LNCAP (cell line): ENCODE data around the gene CCDC195.

Experiments used
- TF ChIP-seq, protein P1 (sequence below): fragments of 450-650 bp; IDR thresholded peaks from 2 replicates; pipeline ENCODE4 v1.5.1; 2017; ENCODE audit warnings: mild to moderate bottlenecking

The CCDC195 gene, protein sequence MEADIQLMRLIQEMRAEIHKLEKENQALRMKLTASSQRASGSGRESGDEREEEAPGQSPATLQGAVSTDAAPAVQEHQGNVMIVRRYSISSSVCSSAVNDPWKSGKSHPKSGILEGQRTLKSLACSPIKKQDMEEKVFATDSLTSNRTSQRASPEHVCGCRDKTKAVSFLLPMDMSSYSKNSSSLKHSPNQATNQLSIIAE

DNA sequence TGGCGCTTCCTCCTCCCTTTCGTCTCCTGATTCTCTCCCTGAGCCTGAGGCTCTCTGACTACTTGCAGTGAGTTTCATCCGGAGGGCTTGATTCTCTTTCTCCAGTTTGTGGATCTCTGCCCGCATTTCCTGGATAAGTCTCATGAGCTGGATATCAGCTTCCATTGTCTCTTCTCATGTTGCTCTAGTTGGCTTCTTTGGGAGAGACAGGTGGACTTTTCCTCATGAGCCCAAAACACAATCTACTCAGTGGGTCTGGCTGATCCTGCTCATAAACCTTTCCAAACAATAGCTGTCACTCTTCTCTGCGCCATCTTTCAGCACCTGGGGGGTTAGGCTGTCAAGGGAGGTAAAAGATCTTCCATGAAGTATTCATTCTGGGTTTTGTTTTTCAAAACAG, at the start of gene CCDC195:
Gene CCDC195 (minus strand): TSS at position 165 of the 400 bp plus-strand sequence. CDS start 0 bp downstream, at position 165.
- TF ChIP-seq, protein P1, sequence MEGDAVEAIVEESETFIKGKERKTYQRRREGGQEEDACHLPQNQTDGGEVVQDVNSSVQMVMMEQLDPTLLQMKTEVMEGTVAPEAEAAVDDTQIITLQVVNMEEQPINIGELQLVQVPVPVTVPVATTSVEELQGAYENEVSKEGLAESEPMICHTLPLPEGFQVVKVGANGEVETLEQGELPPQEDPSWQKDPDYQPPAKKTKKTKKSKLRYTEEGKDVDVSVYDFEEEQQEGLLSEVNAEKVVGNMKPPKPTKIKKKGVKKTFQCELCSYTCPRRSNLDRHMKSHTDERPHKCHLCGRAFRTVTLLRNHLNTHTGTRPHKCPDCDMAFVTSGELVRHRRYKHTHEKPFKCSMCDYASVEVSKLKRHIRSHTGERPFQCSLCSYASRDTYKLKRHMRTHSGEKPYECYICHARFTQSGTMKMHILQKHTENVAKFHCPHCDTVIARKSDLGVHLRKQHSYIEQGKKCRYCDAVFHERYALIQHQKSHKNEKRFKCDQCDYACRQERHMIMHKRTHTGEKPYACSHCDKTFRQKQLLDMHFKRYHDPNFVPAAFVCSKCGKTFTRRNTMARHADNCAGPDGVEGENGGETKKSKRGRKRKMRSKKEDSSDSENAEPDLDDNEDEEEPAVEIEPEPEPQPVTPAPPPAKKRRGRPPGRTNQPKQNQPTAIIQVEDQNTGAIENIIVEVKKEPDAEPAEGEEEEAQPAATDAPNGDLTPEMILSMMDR, result no peak

DNA sequence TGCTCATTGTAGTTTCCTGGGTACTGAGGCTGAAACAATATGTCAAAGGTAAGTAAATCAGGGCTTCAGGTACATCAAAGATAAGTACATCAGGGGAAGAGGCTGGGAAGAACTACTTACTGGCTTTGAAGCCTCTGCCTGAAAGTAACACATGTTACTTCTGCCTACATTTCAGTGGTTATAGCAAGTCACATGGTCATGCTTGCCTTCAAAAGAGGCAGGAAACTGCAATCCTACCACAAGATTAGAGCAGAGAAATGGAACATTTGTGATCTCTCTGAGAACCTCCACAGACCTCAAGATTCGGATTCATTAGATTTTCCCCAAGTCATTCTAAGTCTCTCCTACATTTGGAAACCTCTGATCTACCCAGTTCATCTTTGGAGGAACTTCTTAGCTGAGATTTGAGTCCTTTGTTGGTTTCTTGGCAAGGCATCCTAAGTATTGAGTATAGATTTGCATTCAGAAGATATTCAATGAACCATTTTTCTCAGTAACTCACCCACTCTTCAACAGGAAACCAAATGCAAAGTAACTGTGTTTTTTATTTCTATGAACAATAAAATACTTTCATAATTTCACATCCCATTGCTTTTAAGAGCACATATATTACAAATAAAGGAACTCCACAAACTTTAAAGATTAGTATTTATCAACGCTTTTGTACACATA, 48.5 kb upstream of the CCDC195 start:
- TF ChIP-seq, protein P1, result no peak

- TF ChIP-seq, protein P1, result no peak
These were observed 41.9 kb upstream of the CCDC195 start for GRCh38 chr2:224757934-224758548.

GRCh38 chr2:224753743-224754540, 37.8 kb upstream of the CCDC195 start:
- TF ChIP-seq, protein P1, result no peak

DNA sequence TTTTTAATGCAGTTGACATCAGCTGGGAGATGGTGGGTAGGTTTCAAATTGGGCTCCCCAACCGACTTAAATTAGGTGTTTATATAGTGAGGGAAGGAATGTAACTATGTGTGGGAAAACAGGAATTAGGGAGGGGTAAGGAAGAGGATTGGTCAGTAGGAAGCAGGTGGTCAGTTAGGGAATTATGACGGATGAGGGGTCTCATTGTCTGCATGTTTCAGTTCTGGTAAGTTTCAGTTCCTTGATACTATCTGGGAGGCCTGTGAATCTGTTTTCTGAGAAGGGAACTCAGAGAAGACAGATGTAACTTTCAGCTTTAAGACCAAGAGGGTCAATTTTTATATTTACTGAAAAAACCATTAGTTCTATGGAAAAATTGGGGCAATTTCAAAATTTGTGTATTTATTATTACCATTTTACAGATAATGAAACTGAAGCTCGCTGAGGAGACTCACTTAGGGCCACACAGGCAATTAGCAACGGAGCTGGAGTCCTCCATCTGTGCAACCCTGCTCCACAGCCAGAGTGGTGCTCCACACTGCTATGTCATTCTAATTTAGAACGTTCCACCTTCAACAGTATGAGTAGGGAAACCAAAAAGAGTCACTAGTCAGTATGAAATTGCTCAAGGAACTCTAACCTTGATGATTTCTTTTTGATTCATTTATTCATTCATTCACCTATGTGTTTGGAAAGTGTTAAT, 36.0 kb upstream of the CCDC195 start:
- TF ChIP-seq, protein P1, result no peak

- TF ChIP-seq, protein P1, result no peak
These were observed 33.0 kb upstream of the CCDC195 start for GRCh38 chr2:224749136-224749535.

DNA sequence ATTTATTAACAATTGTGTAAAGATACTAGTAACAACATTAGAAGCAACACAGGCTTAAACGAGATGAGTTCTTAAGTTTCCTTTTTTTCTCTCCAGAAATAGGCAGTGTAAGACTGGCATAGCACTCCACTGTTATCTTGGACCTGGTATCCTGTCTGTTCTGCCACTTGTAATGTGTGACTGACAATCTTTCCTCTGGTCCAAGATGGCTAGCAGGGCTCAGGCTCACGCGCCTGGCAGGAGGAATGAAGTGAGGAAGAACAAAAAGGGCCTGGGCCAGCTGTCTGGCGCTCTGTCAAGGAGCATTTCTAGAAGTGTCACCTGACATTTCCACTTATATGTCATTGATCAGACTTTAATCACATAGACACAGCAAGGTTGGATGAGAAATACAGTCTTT, 31.6 kb upstream of the CCDC195 start:
- TF ChIP-seq, protein P1, result no peak
